HG02981 (cell line): ENCODE results near the gene LHFPL3.
"Not testable (repeated sequence)": the region's sequence is repeated elsewhere in the genome, so short reads cannot be mapped to it uniquely, and the experiment has no call there.

Source experiments
- ATAC-seq: cut with Tn5 transposase; IDR thresholded peaks from one replicate; pipeline ENCODE4 v1.9.1; 2021; ENCODE audit warnings: mild to moderate bottlenecking, moderate library complexity; ENCODE audit not compliant: unreplicated experiment

The LHFPL3 gene

GRCh38 chr7:104923010-104923421 lies 594.6 kb downstream of the LHFPL3 start:
- peak; percentile 99 for ATAC-seq

- not testable (repeated sequence) for ATAC-seq
These were observed 597.8 kb downstream of the LHFPL3 start for GRCh38 chr7:104926189-104926588.

- ATAC-seq: no peak
These were observed 598.2 kb downstream of the LHFPL3 start for GRCh38 chr7:104926601-104927041.

- no peak for ATAC-seq
These were observed 598.7 kb downstream of the LHFPL3 start for GRCh38 chr7:104927055-104927454.

GRCh38 chr7:104928721-104929400 lies 600.5 kb downstream of the LHFPL3 start:
- no peak for ATAC-seq

GRCh38 chr7:104929921-104930320 lies 601.5 kb downstream of the LHFPL3 start:
- ATAC-seq: no peak

GRCh38 chr7:104931181-104931781 lies 602.9 kb downstream of the LHFPL3 start:
- no peak for ATAC-seq

GRCh38 chr7:104933022-104933421 lies 604.6 kb downstream of the LHFPL3 start:
- no peak for ATAC-seq

- ATAC-seq: no peak
These were observed 605.2 kb downstream of the LHFPL3 start for GRCh38 chr7:104933521-104933988.

GRCh38 chr7:104934665-104935064 lies 606.3 kb downstream of the LHFPL3 start:
- ATAC-seq: no peak

GRCh38 chr7:104935276-104935675 lies 606.9 kb downstream of the LHFPL3 start:
- no peak for ATAC-seq

GRCh38 chr7:104936546-104936945 lies 608.1 kb downstream of the LHFPL3 start:
- ATAC-seq: no peak

GRCh38 chr7:104937489-104937888 lies 609.1 kb downstream of the LHFPL3 start:
- ATAC-seq: not testable (repeated sequence)

GRCh38 chr7:104938741-104939390 lies 610.5 kb downstream of the LHFPL3 start:
- no peak for ATAC-seq

- ATAC-seq: no peak
These were observed 611.8 kb downstream of the LHFPL3 start for GRCh38 chr7:104940023-104940710.

- peak; percentile 42 for ATAC-seq
These were observed 615.3 kb downstream of the LHFPL3 start for GRCh38 chr7:104943502-104944343.

- ATAC-seq: no peak
These were observed 617.2 kb downstream of the LHFPL3 start for GRCh38 chr7:104945599-104945956.

GRCh38 chr7:104946338-104946737 lies 617.9 kb downstream of the LHFPL3 start:
- ATAC-seq: no peak

- no peak for ATAC-seq
These were observed 621.6 kb downstream of the LHFPL3 start for GRCh38 chr7:104950006-104950405.

- no peak for ATAC-seq
These were observed 622.4 kb downstream of the LHFPL3 start for GRCh38 chr7:104950754-104951153.

GRCh38 chr7:104951546-104951945 lies 623.1 kb downstream of the LHFPL3 start:
- no peak for ATAC-seq
